A549 treated with Mapracorat at 1 μM for 4 hours (cell line): Measurements from ENCODE around the gene FBXW5. TPM values are rescaled to one million over a fixed set of nuclear protein-coding genes. Genes with fewer than 3 reads are reported as not detected.

Source experiments
- total RNA-seq: library from RNA; stranded (reverse); fragments of 200-300 nt; extraction: Qiagen RNA extraction; gene quantifications from 5 replicates; pipeline ENCODE4 v1.2.3, GENCODE V29; 2022

FBXW5 gene
- 62.7 to 103 TPM (median 99.7 TPM) in 5 replicates for total RNA-seq

GRCh38 chr9:136944519-136945332 lies at the start of gene FBXW5, which contains the start of gene C8G:
Gene FBXW5 (minus strand): TSS chr9:136944738. CDS start chr9:136944083, 655 bp downstream.
Gene C8G (plus strand): TSS chr9:136945243. CDS start chr9:136945321, 78 bp downstream.

GRCh38 chr9:136991993-136992818 lies 47.7 kb upstream of the FBXW5 start, which contains the start of gene PAXX:
Gene PAXX (plus strand): TSS chr9:136992422. CDS start chr9:136992444, 22 bp downstream.

DNA sequence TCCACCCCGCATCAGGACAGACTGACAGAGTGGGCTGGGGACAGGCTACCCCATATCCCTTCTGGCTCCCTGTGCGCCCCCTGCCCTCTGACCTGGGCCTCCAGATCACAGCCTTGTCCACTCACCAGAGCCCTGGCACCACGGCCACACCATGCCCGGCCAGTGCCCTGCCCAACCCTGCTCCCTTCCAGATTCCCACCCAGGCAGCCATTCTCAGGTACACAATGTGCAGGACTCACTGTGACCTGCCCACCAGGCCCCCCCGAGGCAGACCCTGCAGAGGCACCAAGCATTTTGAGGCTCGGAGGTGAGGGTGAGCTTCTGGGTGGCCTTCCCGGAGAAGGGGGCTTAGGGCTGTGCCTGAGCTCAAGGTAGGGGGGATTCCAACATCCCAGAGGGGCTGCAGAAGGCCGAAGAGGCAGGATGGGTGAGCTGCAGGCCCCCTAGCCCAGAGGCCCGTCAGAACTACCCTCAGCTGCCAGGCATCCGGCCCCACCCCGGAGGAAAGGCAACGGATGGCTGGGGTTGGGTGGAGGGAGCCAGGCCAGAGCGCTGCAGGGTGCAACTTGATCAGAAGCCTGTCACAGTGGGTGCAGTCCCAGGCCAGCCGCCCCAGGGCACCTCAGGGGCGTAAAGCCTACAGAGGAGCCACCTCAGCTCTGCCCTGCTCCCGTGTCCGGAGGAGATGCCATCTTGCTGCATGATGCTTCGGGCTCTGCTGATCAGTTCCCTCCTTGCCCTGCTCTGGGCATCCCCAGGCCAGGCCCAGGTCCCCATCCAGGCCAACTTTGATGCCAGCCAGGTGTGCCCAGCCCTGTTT lies 37.9 kb upstream of the FBXW5 start, which contains the start of gene LCNL1:
Gene LCNL1 (plus strand): TSS at position 762 of the 820 bp plus-strand sequence. CDS start 594 bp downstream, outside the sequence.

GRCh38 chr9:136977223-136977622 lies 32.7 kb upstream of the FBXW5 start, which contains the start of gene PTGDS:
Gene PTGDS (plus strand): TSS chr9:136977504. CDS start chr9:136977579, 75 bp downstream.

GRCh38 chr9:136951541-136952320 lies 7.2 kb upstream of the FBXW5 start, which contains the start of gene LCN12:
Gene LCN12 (plus strand): TSS chr9:136952273. CDS start chr9:136952328, 55 bp downstream.

Other genes starting within 250 kb of the FBXW5 start
- gene DIPK1B, start 232.2 kb downstream of the FBXW5 start, total RNA-seq = 5.8 to 9.8 TPM (median 8.7 TPM) in 5 replicates
- gene LCN10, start 201.8 kb downstream of the FBXW5 start, total RNA-seq = not detected in 5 replicates
- gene LCN6, start 196.2 kb downstream of the FBXW5 start, total RNA-seq = not detected in 5 replicates
- not detected in 5 replicates for gene LCN8, start 186.5 kb downstream of the FBXW5 start, total RNA-seq
- gene LCN15, start 180.2 kb downstream of the FBXW5 start, total RNA-seq = not detected in 5 replicates
- gene TMEM141, start 153.4 kb downstream of the FBXW5 start, total RNA-seq = 58.1 to 77.3 TPM (median 76.6 TPM) in 5 replicates
- gene CCDC183, start 148.4 kb downstream of the FBXW5 start, total RNA-seq = 0.16 to 0.58 TPM (median 0.23 TPM) in 5 replicates
- 59.0 to 84.9 TPM (median 81.6 TPM) in 5 replicates for gene RABL6, start 136.8 kb downstream of the FBXW5 start, total RNA-seq
- 3.3 to 4.7 TPM (median 4.6 TPM) in 5 replicates for gene AJM1, start 102.3 kb downstream of the FBXW5 start, total RNA-seq
- gene PHPT1, start 95.3 kb downstream of the FBXW5 start, total RNA-seq = 279 to 323 TPM (median 297 TPM) in 5 replicates
- gene MAMDC4, start 92.4 kb downstream of the FBXW5 start, total RNA-seq = 1.6 to 5.3 TPM (median 3.7 TPM) in 5 replicates
- gene EDF1, start 78.4 kb downstream of the FBXW5 start, total RNA-seq = 435 to 512 TPM (median 456 TPM) in 5 replicates
- 38.3 to 63.1 TPM (median 52.9 TPM) in 5 replicates for gene TRAF2, start 58.2 kb downstream of the FBXW5 start, total RNA-seq
- gene C8G, start 505 bp upstream of the FBXW5 start, total RNA-seq = 0.42 to 3.2 TPM (median 0.76 TPM) in 5 replicates
- gene LCN12, start 7.5 kb upstream of the FBXW5 start, total RNA-seq = 1.0 to 1.9 TPM (median 1.3 TPM) in 5 replicates
- gene PTGDS, start 32.8 kb upstream of the FBXW5 start, total RNA-seq = 0.44 to 0.61 TPM (median 0.47 TPM) in 4 of 5 replicates, not detected in the other
- 0.07 to 0.24 TPM (median 0.10 TPM) in 5 replicates for gene LCNL1, start 38.3 kb upstream of the FBXW5 start, total RNA-seq
- gene PAXX, start 47.7 kb upstream of the FBXW5 start, total RNA-seq = 43.1 to 85.2 TPM (median 71.2 TPM) in 5 replicates
- 2.4 to 5.5 TPM (median 4.9 TPM) in 5 replicates for gene CLIC3, start 51.8 kb upstream of the FBXW5 start, total RNA-seq
- 19.0 to 29.4 TPM (median 26.7 TPM) in 5 replicates for gene ABCA2, start 83.5 kb upstream of the FBXW5 start, total RNA-seq
- gene FUT7, start 87.3 kb upstream of the FBXW5 start, total RNA-seq = 0.05 to 0.07 TPM (median 0.06 TPM) in 4 of 5 replicates, not detected in the other
- 40.8 to 96.8 TPM (median 80.5 TPM) in 5 replicates for gene NPDC1, start 101.4 kb upstream of the FBXW5 start, total RNA-seq
- gene ENTPD2, start 109.3 kb upstream of the FBXW5 start, total RNA-seq = 2.2 to 2.9 TPM (median 2.4 TPM) in 5 replicates
- 13.5 to 26.0 TPM (median 23.9 TPM) in 5 replicates for gene SAPCD2, start 125.8 kb upstream of the FBXW5 start, total RNA-seq
- 9.3 to 16.6 TPM (median 12.2 TPM) in 5 replicates for gene UAP1L1, start 132.8 kb upstream of the FBXW5 start, total RNA-seq
- 40.2 to 53.2 TPM (median 51.7 TPM) in 5 replicates for gene MAN1B1, start 142.2 kb upstream of the FBXW5 start, total RNA-seq
- gene DPP7, start 170.0 kb upstream of the FBXW5 start, total RNA-seq = 66.6 to 132 TPM (median 125 TPM) in 5 replicates
- 0.20 to 0.71 TPM (median 0.53 TPM) in 5 replicates for gene GRIN1, start 194.4 kb upstream of the FBXW5 start, total RNA-seq
- 0.59 to 2.0 TPM (median 1.8 TPM) in 5 replicates for gene LRRC26, start 225.3 kb upstream of the FBXW5 start, total RNA-seq
- not detected in 5 replicates for gene TMEM210, start 227.3 kb upstream of the FBXW5 start, total RNA-seq
- gene ANAPC2, start 243.8 kb upstream of the FBXW5 start, total RNA-seq = 23.4 to 36.8 TPM (median 34.5 TPM) in 5 replicates
- gene SSNA1, start 243.9 kb upstream of the FBXW5 start, total RNA-seq = 103 to 151 TPM (median 139 TPM) in 5 replicates